Retinal pigment epithelial cell (primary cell): ENCODE measurements around the gene ZYG11A.
"Not testable (repeated sequence)": the region's sequence is repeated elsewhere in the genome, so short reads cannot be mapped to it uniquely, and the experiment has no call there.

Experiments
- DNase-seq: peaks from one replicate; pipeline ENCODE4 v3.0.0-alpha.2; 2010; ENCODE audit warnings: low read depth
- H3K4me3 ChIP-seq: 2 replicates; pipeline ENCODE4 v1.5.1; 2011; ENCODE audit warnings: mild to moderate bottlenecking, low read length, control low read depth, moderate library complexity
- TF ChIP-seq, protein P1 (sequence below): conservative IDR thresholded peaks from 2 replicates; pipeline ENCODE4 v1.5.1; 2011; ENCODE audit warnings: low read depth, low read length, control low read depth, inconsistent platforms

Gene ZYG11A

DNA sequence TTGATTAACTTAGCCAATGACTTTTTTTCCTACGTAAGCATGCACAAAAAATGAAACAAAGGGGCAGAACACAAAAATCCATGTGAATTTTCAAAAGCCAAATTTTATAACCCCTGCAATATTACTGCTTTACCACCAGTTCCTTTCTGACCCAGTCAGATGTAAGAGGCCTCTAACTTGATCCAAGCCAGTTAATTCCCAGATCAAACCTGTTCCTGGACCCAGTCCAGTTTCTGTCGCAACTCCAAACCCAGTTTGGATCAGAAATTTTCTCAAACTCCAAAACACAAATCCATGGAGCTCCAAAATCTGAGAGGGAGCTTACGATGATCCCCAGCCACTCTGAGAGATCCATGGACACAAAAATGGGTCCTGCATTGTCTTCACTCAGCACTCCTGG is 7.8 kb upstream of the ZYG11A start:
- no peak for DNase-seq
- TF ChIP-seq, protein P1, sequence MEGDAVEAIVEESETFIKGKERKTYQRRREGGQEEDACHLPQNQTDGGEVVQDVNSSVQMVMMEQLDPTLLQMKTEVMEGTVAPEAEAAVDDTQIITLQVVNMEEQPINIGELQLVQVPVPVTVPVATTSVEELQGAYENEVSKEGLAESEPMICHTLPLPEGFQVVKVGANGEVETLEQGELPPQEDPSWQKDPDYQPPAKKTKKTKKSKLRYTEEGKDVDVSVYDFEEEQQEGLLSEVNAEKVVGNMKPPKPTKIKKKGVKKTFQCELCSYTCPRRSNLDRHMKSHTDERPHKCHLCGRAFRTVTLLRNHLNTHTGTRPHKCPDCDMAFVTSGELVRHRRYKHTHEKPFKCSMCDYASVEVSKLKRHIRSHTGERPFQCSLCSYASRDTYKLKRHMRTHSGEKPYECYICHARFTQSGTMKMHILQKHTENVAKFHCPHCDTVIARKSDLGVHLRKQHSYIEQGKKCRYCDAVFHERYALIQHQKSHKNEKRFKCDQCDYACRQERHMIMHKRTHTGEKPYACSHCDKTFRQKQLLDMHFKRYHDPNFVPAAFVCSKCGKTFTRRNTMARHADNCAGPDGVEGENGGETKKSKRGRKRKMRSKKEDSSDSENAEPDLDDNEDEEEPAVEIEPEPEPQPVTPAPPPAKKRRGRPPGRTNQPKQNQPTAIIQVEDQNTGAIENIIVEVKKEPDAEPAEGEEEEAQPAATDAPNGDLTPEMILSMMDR: no peak
- no peak overlapping the region for H3K4me3 ChIP-seq

DNA sequence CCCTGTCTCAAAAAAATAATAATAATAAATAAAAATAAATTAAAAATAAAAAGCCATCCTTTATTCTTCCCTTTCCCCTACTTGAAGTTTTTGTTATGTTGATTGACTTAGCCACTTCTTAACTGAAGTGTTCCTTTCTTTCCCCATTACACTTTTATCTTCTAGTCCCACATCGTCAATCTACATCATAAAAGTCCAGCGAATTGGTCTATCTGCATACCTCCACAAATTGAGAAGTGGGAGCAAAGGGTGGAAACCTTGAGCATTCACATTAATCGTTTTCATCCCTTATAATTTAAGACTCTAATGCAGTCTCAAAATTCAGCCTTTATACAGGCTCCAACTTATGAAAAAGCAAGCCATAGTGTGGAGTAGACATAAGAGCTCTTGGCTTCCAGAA is 6.5 kb upstream of the ZYG11A start:
- DNase-seq: no peak
- no peak overlapping the region for H3K4me3 ChIP-seq
- TF ChIP-seq, protein P1: no peak

DNA sequence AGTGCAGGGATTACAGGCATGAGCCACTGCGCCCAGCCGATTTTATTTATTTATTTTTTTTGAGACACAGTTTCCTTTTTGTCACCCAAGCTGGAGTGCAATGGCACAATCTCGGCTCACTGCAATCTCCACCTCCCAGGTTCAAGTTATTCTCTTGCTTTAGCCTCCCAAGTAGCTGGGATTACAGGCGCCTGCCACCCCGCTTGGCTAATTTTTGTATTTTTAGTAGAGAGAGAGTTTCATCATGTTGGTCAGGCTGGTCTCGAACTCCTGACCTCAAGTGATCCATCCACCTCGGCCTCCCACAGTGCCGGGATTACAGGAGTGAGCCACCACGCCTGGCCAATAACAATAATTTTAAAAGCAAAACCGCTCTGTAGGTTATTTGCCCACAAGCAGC is 3.4 kb upstream of the ZYG11A start:
- not testable (repeated sequence) for DNase-seq, H3K4me3 ChIP-seq

DNA sequence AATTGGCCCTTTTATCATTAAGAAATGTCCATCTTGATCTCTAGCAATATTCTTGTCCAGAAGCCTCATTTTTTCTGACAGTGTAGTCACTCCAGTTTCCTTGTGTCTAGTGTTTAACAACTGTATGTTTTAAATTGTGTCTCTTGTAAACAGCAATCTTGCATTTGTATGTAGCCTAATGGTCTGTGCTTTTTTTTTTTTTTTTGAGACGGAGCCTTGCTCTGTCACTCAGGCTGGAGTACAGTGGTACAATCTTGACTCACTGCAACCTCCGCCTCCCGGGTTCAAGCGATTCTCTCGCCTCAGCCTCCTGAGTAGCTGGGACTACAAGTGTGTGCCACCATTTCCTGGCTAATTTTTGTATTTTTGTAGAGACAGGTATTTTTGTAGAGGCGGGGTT is 2.6 kb downstream of the ZYG11A start:
- not testable (repeated sequence) for H3K4me3 ChIP-seq, DNase-seq

DNA sequence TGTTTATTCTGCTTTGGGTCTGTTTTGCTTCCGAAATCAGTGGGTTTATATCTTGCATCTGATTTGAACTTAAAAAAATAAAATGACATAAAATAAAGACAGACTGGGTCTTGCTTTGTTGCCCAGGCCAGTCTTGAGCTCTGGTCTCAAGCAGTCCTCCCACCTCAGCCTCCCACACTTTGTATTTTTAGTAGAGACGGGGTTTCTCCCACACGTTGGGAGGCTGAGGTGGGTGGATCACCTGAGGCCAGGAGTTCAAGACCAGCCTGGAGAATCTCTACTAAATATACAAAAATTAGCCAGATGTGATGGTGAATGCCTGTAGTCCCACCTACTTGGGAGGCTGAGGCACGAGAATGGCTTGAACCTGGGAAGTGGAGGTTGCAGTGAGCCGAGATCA is 5.9 kb downstream of the ZYG11A start:
- no peak for DNase-seq
- H3K4me3 ChIP-seq: no peak overlapping the region
- TF ChIP-seq, protein P1: no peak

DNA sequence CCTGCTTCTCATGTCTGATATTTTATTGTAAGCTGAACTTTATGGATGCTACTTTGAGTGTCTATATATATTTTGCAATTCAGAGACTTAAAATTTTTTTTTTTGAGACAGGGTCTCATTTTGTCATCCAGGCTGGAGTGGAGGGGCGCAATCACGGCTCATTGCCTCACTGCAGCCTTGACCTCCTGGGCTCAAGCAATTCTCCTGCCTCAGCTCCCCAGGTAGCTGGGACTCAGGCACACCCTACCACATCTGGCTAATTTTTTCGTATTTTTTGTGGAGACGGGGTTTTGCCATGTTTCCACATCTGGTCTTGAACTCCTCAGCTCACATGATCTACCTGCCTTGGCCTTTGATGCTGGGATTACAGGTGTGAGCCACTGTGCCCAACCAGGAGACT is 8.4 kb downstream of the ZYG11A start:
- no peak for DNase-seq

DNA sequence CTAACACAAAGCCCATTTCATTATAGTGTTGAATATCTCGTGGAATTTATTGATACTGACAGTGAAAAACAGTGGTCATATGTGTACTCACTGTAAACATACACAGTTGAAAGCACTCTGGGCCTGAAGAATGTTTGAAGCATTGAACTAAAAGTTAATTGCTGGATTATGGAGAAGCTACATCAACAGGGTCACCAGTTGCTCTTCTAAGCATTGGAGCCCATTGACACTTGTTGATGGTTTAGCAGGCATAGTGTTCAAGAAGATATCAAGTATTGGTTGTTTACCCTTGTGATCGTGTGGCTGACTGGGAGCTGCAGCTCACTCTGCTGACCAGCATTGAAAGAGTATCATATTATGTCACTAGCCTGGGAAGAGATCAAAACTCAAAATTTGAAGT is 10.3 kb downstream of the ZYG11A start:
- DNase-seq: no peak

More for the DNA sequence above, 8.4 kb downstream of the ZYG11A start:
- TF ChIP-seq, protein P1: no peak
- H3K4me3 ChIP-seq: no peak overlapping the region

DNA sequence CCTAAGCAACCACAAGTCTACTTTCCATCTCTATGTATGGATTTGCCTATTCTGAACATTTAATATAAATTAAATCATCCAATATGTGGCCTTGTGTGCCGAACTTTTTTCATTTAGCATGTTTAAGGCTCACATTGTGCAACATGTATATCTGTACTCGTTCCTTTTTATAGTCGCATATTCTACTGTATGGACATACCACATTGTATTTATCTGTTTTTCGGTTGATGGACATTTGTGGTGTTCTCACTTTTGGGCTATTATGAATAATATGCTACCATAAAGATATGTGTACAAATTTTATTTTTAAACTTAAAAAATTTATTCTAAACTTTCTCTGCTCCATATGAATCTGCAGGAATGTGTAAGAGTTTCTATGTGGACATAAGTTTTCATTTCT is 13.0 kb downstream of the ZYG11A start:
- no peak overlapping the region for H3K4me3 ChIP-seq
- DNase-seq: no peak
- TF ChIP-seq, protein P1: no peak

More for the DNA sequence above, 10.3 kb downstream of the ZYG11A start:
- H3K4me3 ChIP-seq: no peak overlapping the region
- TF ChIP-seq, protein P1: no peak
